ENCODE results near the gene SMTN.
"Not testable (repeated sequence)": the region's sequence is repeated elsewhere in the genome, so short reads cannot be mapped to it uniquely, and the experiment has no call there.

SMTN gene

DNA sequence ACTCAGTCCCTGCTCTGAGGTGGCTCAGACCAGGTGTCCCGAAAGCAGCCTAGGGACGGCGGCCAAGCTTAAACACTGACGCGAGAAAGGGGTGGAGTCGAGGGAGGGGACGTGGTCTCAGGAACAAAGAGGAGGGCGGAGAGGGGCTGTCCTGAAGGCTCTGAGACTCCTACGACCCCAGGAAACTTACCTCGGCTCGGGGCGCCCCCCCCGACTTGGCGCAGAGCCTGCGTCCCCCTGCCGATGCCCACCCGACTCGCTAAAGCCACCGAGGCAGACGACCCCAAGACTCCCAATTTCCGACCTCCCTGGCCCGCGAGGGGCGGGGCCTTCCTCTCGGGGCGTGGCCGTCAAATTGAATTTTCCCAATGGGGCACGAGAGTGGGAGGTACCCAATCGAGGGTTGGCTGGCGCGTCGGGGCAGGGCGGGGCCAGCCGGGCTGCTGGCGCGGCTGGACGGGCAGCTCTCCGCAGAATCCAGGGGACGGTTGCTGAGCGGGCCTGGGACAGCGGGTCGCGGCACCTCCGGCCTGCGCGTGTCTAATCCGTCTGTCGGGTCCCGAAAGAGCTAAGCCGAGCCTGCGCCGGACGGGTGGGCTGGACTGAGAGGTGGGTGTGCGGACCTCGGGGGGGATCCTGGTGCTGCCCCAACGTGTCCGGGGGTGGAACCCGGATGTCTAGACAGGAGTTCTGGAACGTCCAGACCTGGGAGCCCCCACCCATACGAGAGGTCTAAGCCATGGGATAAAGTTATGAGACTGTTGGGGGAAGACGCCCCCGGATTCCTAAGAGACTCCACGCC, at the start of gene SMTN:
SMTN (plus strand) TSS at position 471 of the 802 bp plus-strand sequence. CDS start 1,941 bp downstream, outside the sequence.
- peak; percentile 92 to 95 (median 94) for DNase-seq

DNA sequence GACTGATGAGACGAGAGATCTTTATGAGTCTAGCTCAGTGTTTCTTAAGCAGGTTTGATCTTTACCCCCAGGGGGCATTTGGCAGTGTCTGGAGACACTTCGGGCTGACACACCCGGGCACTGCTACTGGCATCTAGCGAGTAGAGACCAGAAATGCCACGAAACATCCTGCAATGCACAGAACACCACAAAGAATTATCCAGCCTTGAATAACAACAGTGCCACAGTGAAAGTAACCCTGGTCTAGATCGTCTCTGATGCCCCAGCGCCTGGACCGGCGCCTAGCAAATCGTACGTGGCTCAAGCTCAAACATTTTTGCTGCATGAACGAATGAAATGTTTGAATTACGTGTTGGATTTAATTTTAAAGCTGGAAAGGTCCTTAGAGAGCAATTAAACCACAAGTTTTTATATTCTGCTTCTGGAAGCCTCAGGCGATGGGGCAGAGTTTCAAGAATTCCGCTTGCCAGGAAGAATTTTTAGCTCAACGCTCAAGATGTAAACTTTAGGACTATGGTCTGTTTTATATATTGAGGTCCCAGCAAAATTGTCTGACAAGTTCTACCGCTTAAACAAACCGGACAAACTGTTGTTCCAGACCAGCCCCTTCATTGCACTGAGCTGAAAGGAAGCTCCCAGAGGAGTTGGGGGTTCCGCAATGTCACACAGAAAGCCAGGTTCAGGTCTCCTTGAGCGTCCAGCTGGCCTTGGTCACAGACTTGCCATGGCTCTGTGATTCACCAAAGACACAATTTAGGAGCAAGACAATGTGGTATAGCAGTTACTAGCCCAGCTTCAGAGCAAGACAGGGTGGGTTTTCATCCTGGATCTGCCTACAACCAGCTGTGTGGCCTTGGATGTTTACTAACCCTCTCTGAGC, 44.2 kb upstream of the SMTN start:
- DNase-seq = no peak

DNA sequence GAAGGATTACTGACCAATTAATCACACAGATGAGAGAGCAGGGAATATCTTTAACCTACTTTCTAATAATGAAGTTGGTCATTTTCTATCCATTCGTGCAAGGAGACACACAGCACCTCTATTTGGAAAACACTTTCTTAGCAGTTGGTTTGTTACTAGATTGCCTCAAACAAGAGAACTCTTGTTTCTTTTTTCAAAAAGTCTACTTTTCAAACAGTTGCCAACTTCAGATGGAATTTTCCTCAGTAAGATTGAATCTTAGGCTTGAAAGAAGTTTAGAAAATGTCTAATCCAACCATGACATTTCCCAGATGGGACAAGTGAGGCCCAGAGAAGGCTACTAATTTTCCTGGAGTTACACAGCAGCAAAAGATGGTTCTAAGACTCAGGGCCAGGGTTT, 42.4 kb upstream of the SMTN start:
- no peak for DNase-seq

DNA sequence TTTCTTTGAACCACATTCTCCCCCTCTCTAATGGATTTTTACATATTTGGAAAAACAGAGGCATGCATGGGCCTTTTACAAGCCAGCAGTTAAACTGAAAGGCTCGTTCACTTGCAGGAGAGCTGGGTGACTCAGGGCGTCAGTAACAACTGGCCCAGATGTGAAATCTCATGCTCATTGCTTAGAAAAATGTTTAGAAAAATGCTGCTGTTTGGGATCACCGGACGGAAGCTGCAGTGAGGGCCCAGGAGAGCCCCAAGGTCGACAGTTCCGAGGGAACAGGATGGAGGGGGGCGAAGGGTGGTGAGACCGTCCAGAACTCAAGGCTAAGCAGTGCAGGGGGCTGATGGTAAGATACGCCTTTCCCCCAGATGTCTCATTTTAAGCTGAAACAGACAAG, 41.7 kb upstream of the SMTN start:
- no peak for DNase-seq

DNA sequence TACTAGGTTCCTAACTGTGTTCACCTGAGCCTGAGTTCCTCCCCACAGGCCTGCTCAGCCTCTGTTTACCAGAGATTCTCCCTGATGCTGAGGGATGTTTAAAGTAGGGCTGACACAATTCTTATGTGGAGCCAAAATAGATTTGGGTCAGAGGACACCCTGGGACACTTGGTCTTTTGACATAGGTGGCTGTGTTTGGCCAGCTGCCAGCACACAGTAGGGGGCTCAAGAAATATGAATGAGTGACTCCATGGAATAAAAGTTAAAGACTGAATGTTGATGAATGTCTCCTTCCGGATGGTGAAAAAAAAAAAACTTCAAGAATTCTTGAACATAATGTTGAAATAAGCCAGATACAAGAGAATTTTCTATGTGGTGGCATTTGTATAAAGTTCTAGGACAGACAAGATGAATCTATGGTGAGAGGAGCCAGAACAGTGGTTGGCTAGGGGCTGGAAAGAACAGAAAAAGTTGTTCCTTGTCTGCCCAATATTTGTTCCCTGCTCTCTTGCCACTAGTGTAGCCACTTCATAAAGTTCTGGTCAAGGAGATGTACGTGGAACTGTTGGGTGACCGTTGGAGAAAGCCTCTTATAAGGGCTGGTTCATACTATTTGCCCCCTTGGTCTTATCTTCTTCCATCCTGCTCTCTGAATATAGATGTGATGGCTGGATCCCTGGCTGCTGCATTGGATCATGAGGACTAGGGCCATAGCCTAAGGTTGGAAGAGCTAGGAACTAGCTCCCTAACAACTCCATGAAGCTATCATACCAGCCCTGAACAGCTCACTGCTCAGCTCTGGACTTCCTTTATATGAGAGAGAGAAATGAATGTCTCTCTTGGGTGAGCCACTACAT, 40.3 kb upstream of the SMTN start:
- DNase-seq = no peak

DNA sequence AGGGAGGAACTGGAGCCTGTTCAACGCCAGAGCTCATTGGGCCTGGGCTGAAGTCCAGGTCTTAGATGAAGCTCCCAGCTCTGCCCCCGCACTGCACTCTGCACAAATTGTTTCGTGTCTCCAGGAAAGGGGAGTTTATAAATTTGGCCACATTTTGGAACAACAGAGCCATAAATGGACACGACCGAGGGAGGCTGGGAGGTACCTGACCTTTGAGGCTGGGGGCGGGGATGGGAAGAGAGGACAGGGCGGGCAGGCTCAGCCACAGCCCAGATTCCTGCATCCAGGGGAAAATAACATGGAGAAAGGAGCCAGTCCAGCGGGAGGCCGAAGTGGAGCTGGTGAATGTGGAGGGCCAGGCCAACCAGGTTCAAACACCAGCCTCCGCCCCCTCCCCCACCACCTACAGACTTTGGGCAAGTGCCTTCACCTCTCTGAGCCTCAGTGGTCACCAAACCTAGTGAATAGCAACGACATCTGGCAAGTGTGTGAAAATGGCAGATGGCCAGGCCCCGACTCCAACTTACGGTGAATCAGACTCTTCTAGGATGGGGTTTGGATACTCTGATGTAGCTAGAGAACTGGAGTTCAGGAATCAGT, 36.8 kb upstream of the SMTN start:
- DNase-seq = no peak

DNA sequence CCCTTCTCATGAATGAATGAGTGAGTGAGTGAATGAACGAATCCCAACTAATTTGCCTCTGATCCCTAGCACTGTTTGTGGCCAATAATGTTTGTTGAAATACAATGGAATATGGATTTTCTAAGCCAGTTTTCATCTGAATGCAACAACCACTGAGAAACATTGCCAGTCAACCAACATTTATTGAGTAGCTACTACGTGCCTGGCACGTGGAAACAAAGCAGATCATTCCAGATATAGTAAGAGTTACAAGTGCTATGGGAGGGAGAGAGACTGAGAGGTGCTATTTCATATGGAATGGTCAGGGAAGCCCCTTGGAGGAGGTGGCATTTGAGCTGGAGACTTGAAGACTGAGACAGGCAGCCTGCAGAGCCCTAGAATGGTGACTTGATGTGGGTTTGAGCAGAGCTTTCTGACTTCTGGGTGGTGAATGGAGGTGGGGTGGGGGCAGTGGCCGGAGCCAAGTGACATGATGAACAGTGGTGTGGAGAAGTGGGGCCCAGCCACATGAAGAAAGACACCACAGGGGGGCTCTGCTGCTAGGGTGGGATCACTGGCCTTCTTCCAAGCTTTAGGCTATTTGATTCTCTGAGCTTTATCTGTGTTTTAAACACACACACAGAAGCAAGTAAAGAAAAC, 35.1 kb upstream of the SMTN start:
- no peak for DNase-seq

DNA sequence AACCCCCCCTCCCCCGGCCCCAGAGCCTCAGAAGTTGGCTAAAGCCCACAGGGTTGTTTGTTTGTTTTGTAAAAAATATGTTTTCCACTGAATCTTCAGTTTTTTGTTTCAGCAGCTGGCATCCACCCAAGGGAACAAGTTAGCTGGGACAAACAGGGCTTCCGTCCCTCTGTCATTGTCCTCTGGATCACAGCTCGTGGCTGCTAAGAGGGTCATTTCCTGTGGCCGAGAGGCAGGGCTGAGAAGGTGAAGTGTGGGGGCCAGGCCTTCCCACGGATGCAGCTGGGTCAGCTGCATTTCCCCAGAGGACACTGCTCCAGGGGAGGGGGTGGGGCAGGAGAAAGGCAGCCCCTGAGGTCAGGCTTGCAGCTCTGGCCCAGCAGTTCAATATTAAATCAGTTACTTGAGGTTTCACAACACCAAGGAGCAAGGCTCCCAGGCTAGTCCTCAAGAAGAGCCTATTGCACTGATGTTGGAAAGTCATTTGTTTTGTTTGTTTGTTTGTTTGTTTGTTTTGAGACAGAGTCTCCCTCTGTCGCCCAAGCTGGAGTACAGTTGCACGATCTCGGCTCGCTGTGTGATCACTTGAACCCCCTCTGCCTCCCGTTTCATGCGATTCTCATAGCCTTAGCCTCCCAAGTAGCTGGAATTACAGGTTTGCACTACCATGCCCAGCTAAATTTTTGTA, 34.4 kb upstream of the SMTN start:
- no peak for DNase-seq

DNA sequence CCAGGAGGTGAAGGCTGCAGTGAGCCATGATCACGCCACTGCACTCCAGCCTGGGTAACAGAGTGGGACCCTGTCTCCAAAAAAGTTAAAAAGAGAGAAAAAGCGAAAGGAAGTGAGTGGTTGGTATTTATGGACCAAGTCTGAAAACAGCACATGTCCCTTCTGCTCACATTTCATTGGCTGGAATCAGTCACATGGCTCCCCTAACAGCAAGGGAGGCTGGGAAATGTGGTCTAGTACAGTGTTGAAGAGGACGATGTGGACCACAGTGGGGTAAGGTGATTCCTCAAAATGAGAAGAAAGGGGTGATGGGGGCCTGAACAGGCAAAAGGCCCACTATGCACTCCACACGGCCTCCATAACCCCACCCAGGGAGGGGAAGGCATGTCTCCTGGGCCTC, 32.5 kb upstream of the SMTN start:
- no peak for DNase-seq

DNA sequence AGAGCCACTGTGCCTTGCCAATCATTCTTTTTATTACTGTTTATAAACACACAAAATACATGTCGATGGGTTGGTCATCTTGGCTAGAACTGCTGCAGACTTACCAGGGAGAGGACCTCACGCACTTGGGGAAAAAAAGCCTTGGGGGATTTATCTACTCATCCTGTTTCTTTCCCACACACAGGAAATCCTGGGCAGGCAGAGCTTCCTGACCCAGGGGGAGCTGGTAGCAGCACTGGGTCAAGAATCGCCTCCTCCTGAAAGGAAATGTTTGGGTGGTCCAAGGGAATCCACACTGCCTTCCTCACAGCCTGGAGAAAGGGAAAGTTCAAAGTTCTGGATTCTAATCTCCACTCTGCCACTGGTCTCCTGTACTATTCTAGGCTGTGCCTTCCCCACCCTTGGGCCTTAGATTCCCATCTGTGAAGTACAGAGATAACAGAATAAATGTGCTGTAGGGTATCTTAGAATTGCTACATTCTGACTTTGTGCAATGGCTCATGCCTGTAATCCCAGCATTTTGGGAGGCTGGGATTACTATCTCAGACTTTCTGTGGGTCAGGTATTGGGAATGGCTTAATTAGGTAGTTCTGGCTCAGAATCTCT, 31.2 kb upstream of the SMTN start:
- no peak for DNase-seq

DNA sequence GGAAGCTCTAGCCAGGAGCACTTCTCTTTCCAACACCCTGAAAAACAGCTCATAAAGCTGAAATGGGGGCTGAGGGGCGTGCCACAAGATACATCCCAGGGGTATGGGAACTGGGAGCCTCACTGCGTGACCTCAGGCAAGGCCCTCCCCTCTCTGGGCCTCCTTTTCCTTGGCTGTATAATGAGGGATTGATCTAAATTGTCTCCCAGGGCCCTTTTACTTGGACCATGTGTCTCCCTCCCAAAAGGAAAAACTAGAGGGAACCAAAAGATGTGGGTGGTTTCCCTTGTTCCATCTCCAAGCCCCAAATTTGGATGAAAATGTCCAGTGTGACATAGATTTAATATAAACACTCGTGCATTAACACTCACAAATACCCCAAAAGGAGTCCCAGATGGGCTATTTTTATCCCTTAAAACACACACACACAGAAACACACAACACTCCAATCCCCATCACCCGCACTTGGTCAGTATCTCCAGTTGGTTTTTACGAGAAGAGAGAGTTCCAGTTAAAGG, 25.9 kb upstream of the SMTN start:
- DNase-seq = no peak

DNA sequence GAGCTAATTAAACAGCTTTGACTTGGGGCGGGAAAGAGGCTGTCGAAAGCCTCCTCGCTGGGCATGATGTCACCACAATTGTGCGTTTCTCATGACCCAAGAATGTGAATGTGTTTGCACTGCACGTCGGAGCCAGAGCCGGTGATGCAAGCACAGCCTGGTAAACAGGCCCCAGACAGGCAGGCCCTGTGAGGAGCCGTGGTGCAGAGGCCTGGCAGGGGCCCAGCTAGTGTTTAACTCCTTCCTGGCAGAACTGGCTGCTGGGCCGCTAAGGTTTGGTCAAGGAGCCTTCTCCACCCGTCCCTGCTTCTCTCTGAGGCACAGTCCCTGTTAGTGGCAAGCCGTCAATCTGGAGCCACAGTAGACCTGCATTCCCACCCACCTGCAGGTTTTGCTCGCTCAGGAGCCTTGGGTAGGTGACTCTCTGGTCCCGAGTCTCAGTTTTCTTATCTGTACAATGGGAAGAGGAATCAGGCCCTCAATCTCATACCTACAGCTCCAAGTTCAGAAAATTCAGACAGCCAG, 25.4 kb upstream of the SMTN start:
- no peak for DNase-seq

DNA sequence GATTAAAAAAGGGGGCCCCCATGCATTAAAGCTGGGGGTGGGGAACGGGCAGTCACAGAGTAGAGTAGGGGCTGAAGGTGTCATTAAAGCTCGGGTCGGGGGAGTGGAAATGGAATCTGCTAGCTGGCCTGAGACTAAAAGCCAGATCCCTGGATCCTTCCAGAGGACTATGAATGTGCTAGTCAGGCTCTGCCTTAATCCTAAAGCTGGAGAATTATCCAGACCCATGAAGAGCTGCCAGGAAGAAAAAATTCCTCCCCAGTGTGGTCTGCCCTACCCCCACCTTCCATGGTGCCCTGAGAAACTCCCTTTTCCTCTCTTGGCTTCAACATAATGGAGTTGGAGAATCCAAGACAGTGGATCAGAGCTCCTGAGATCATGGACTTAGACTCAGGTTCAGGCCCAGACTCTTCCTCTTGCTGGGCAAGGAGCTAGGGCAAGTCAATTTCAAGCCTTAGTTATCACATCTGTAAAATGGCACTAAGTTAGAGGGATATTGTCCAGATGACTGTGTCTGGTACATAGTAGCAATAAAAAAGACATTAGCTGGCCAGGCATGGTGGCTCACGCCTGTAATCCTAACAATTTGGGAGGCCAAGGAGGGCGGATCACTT, 24.0 kb upstream of the SMTN start:
- DNase-seq = no peak

DNA sequence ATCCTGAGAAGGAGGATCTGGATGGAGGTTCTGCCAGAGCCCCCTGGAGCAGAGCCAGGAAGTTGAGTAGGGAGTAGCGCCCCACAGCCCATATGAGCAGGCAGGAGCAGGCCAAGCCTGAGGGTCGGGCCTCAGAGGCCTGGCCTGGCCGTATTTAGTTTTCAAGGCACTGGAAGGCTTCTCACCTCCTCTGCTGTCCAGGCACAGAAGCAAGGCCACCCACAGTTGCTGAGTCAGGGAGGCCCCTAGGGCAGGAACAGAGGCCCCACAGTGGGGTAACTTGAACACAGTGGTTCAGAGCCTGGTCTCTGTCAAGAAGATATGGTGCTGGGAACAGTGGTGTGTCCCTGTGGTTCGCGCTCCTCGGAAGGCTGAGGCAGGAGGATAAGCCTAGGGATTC, 21.5 kb upstream of the SMTN start:
- DNase-seq = not testable (repeated sequence)

DNA sequence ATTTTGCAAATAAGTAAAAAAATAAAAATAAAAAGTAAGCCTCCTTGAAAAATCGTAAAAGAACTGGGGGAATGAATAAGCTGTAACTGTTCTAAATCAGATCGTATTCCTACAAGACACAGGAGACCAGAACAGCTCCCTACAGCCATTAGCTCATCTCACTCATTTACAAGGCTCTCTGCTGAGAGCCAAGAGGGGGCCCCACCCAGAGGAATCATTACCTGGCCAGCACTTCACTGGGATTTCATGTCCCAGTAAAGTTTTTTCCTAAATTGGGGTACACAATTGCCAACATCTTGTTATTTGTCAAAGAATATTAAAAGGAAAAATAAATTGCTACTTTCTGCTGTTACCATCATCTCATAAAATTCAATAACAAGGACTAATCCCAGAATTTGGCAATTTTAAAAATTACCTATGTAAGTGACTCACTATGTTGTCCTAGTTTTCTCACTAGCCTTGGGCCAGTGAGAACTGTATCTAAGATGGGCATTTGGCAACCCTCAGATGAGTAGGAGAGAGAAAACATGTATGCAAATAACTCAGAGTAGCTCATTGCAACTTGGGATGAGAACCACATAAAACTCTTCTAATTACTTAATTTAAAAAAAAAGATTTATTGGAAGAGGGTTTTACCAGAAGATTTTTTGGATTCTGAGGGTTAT, 18.4 kb upstream of the SMTN start:
- DNase-seq = peak; percentile 23 to 58 (median 45)

DNA sequence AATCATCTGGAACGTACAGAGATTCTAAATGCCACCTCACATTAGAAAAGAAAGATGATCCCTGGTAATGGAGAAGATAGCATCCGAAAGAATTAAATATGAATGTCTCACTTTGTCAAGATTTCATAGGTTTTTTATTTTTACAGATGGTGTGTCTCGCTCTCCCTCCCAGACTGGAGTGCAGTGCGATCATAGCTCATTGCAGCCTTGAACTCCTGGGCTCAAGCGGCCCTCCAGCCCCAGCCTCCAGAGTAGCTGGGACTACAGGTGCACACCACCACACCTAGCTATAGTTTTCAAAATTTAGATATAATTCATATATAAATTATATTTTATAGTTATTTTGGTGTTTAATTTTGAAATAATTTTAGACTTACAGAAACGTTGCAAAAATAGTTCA, 16.7 kb upstream of the SMTN start:
- DNase-seq = no peak

DNA sequence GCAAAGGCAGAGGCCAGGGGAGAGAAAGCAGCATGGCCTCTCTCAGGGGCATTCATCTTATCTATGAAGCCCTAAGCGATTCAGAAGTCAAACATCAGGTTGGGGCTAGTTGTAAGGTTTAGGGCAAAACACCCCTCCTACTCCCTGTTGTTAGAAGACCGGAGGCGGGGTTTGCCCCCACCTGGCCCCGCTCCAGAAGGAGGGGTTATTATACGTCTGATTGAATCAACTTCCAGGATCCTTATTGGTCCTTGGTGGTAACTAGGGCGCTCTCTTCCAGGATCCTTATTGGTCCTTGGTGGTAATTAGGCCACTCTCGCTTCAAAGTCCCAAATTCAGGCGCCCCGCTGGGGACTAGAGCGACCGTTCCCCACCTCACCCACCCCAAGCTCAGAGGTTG, 12.1 kb upstream of the SMTN start:
- DNase-seq = no peak

DNA sequence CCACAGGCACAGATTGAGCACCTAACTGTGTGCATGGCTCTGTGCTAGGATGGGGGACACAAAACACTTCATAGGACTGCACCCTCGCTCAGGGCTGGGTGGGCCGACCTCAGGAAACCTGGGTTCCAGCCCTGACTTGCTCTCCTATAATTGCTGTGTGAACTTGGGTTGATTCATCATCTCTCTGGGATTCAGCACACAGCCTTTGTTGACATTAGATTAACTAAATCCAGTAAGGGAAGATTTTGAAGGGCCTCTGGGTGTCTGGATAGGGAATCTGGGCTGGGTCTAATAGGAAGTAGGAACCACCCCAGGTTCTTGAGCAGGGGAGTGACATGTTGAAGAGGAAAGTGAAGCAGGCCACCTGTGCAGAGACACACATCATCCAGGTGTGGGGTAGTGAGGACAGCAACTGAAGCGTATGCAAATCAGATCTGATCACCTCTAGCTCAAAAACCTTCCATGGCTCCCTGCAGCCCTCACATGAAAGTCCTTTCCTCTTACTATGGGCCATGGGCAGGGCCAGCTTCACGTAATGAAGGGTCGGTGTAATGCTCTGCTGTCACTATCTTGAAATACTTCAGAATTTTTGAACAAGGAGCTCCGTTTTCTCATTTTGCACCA, 11.3 kb upstream of the SMTN start:
- DNase-seq = not testable (repeated sequence)

DNA sequence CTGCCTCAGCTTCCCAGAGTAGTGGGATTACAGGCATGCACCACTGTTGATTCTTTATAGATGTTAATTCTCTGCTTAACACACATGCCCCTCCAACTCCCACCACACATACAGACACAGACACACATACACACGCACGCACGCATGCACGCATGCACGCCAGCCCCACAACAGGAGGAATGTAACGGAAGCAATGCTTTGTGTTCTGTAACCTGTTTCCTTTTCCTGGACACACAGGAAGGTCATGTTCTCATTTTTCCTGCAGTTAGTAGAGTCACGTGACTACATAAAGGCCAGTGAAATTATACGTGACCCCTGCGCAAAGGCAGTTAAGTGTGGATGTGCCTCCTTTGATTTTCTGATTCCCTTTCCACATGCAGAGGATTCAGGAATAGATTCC, 8.0 kb upstream of the SMTN start:
- DNase-seq = not testable (repeated sequence)

Measured in suppressor macrophage treated with lipopolysaccharide for 1 hour (primary cell).